Measurements from ENCODE around the gene ZBTB20.

ZBTB20 gene

DNA sequence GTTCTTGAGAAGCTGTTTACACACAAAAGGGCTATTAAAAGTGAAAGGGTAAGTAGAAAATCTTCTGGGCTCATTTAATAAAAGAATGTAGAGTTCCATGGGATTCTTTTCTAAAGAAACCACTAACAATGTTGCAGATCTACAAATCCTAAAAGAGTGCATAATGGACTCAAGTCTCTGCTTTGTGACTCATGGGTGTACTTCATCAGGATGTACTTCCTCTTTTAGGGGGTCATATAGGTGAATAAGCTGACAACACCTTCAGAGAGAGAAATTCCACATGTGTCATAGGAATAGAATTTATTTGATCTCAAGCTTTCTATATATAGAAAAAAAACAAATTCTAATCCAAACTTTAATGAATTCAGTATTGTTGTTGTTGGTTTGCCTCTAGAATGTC, 497.8 kb downstream of the ZBTB20 start:
- H3K79me2 ChIP-seq (ENCODE audit: low read length), result no peaks in the 10 kb centered on the region
- no peak overlapping the region for H2AFZ ChIP-seq (ENCODE audit: low read depth, low read length)
- H3K9ac ChIP-seq (ENCODE audit: low read length), result no peak overlapping the region
- H3K4me2 ChIP-seq (ENCODE audit: low read length), result no peak overlapping the region
- H3K4me3 ChIP-seq (ENCODE audit: low read length), result no peak overlapping the region
- no peaks in the 10 kb centered on the region for H3K4me1 ChIP-seq (ENCODE audit: low read length)
- H3K27ac ChIP-seq (ENCODE audit: low read length), result no peak overlapping the region
- H4K20me1 ChIP-seq (ENCODE audit: insufficient read depth, low read length), result no peaks in the 10 kb centered on the region
- H3K36me3 ChIP-seq (replicated peaks; ENCODE audit: low read depth, low read length), result no peaks in the 10 kb centered on the region
- H3K9me3 ChIP-seq (ENCODE audit: insufficient read depth, low read length), result no peaks in the 10 kb centered on the region
- no peak for TF ChIP-seq EZH2phosphoT487 (IDR thresholded peaks at IDR 0.05; ENCODE audit: low read depth)
- TF ChIP-seq, protein P1, sequence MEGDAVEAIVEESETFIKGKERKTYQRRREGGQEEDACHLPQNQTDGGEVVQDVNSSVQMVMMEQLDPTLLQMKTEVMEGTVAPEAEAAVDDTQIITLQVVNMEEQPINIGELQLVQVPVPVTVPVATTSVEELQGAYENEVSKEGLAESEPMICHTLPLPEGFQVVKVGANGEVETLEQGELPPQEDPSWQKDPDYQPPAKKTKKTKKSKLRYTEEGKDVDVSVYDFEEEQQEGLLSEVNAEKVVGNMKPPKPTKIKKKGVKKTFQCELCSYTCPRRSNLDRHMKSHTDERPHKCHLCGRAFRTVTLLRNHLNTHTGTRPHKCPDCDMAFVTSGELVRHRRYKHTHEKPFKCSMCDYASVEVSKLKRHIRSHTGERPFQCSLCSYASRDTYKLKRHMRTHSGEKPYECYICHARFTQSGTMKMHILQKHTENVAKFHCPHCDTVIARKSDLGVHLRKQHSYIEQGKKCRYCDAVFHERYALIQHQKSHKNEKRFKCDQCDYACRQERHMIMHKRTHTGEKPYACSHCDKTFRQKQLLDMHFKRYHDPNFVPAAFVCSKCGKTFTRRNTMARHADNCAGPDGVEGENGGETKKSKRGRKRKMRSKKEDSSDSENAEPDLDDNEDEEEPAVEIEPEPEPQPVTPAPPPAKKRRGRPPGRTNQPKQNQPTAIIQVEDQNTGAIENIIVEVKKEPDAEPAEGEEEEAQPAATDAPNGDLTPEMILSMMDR (IDR thresholded peaks at IDR 0.05; ENCODE audit: low read depth, low read length), result no peak
- H3K27me3 ChIP-seq (ENCODE audit: low read depth, low read length), result no peaks in the 10 kb centered on the region

DNA sequence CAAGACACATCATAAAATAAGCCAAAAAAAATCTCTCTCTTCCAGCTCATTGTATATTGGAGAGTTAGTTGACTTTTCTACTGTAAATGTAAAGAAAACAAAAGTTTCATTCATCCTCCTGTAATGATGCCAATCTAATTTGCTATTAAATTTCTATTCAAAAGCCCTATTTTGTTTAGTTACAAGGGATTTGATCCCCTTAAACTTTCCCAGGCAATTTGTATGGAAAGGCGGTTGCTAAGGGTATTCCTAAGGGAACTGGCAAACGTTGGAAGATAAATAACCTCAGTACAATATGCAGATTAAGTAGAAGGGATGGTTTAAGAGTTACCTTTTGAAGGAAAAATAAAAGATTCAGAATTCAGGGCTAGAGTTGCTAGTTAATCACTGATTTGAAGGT, 500.6 kb downstream of the ZBTB20 start:
- H3K27ac ChIP-seq (ENCODE audit: low read length), result no peak overlapping the region
- H3K9ac ChIP-seq (ENCODE audit: low read length), result no peak overlapping the region
- H3K4me2 ChIP-seq (ENCODE audit: low read length), result no peak overlapping the region
- H3K4me1 ChIP-seq (ENCODE audit: low read length), result no peaks in the 10 kb centered on the region
- TF ChIP-seq, protein P1 (IDR thresholded peaks at IDR 0.05; ENCODE audit: low read depth, low read length), result no peak
- no peak for TF ChIP-seq EZH2phosphoT487 (IDR thresholded peaks at IDR 0.05; ENCODE audit: low read depth)
- H3K79me2 ChIP-seq (ENCODE audit: low read length), result no peaks in the 10 kb centered on the region
- H3K36me3 ChIP-seq (replicated peaks; ENCODE audit: low read depth, low read length), result no peaks in the 10 kb centered on the region
- H3K27me3 ChIP-seq (ENCODE audit: low read depth, low read length), result no peaks in the 10 kb centered on the region
- H3K9me3 ChIP-seq (ENCODE audit: insufficient read depth, low read length), result no peaks in the 10 kb centered on the region
- H3K4me3 ChIP-seq (ENCODE audit: low read length), result no peak overlapping the region
- H4K20me1 ChIP-seq (ENCODE audit: insufficient read depth, low read length), result no peaks in the 10 kb centered on the region
- no peak overlapping the region for H2AFZ ChIP-seq (ENCODE audit: low read depth, low read length)

DNA sequence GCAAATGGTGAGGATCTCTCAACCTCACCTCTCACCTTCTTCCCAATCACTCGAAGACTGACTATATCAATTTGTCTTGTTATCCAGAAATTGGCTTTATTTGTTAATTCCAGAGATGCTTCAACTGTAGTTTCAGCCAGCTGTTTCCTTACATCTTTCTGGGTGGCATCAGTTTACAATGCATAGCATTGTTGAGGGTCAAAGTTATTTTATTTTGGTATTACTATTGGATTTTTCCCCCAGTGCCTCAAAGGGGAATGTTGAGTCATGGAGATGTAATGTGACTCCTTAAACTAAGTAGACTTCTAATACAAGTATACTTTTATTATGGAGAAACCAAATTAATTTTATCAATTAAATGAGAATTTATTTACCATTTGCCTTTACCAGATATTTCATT, 501.7 kb downstream of the ZBTB20 start:
- H3K36me3 ChIP-seq (replicated peaks; ENCODE audit: low read depth, low read length), result no peaks in the 10 kb centered on the region
- H3K4me3 ChIP-seq (ENCODE audit: low read length), result no peak overlapping the region
- no peaks in the 10 kb centered on the region for H3K9me3 ChIP-seq (ENCODE audit: insufficient read depth, low read length)
- TF ChIP-seq EZH2phosphoT487 (IDR thresholded peaks at IDR 0.05; ENCODE audit: low read depth), result no peak
- TF ChIP-seq, protein P1 (IDR thresholded peaks at IDR 0.05; ENCODE audit: low read depth, low read length), result no peak
- H3K4me1 ChIP-seq (ENCODE audit: low read length), result no peaks in the 10 kb centered on the region
- H3K27me3 ChIP-seq (ENCODE audit: low read depth, low read length), result no peaks in the 10 kb centered on the region
- no peaks in the 10 kb centered on the region for H3K79me2 ChIP-seq (ENCODE audit: low read length)
- no peak overlapping the region for H3K27ac ChIP-seq (ENCODE audit: low read length)
- no peaks in the 10 kb centered on the region for H4K20me1 ChIP-seq (ENCODE audit: insufficient read depth, low read length)
- no peak overlapping the region for H2AFZ ChIP-seq (ENCODE audit: low read depth, low read length)
- H3K9ac ChIP-seq (ENCODE audit: low read length), result no peak overlapping the region
- H3K4me2 ChIP-seq (ENCODE audit: low read length), result no peak overlapping the region

DNA sequence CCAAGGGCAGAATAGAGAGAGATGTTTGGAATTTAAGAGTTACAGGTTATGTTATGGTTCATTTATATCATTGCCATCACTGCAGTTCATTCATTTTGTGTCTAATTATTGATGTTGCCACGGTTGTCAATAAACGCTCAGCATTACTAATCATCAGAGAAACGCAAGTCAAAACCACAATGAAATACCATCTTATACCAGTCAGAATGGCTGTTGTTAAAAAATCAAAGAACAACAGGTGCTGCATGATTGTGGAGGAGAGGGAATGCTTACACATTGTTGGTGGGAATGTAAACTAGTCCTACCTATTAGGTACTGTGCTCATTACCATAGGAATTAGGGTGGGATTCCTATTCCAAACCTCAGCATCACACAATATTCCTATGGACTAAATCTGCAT, 502.7 kb downstream of the ZBTB20 start:
- Histone ChIP-seq H3K36me3 (replicated peaks; ENCODE audit: low read depth, low read length) (no peaks in the 10 kb centered on the region), H4K20me1 (ENCODE audit: insufficient read depth, low read length) (no peaks in the 10 kb centered on the region), H2AFZ (ENCODE audit: low read depth, low read length) (no peak overlapping the region), H3K9ac (ENCODE audit: low read length) (no peak overlapping the region), H3K27me3 (ENCODE audit: low read depth, low read length) (no peaks in the 10 kb centered on the region), H3K9me3 (ENCODE audit: insufficient read depth, low read length) (no peaks in the 10 kb centered on the region), H3K4me3 (ENCODE audit: low read length) (no peak overlapping the region), H3K79me2 (ENCODE audit: low read length) (no peaks in the 10 kb centered on the region), H3K4me2 (ENCODE audit: low read length) (no peak overlapping the region), H3K4me1 (ENCODE audit: low read length) (no peaks in the 10 kb centered on the region), H3K27ac (ENCODE audit: low read length) (no peak overlapping the region)
- TF ChIP-seq EZH2phosphoT487 (IDR thresholded peaks at IDR 0.05; ENCODE audit: low read depth), result no peak
- TF ChIP-seq, protein P1 (IDR thresholded peaks at IDR 0.05; ENCODE audit: low read depth, low read length), result no peak

All from OCI-LY3 (cell line).